Lung (tissue), 12 donors: ENCODE data around the gene ADAMTS17. TPM values are rescaled to one million over a fixed set of nuclear protein-coding genes. Genes with fewer than 3 reads are reported as not detected.

Experiments used
- ATAC-seq: fragments of 200-7000 bp; cut with Tn5 transposase; one replicate; pipeline ENCODE4 v1.9.1; 2020; ENCODE audit warnings: moderate number of reproducible peaks; ENCODE audit not compliant: insufficient read depth, low FRiP score
- DNase-seq, 3 donors: peaks; one replicate each; pipeline ENCODE4 v3.0.0-alpha.2; 2013 to 2017
- H3K27ac ChIP-seq, 2 donors: one replicate each; pipeline ENCODE4 v1.5.1; 2013; ENCODE audit warnings: mild to moderate bottlenecking in 2 of 2, moderate library complexity in 2 of 2, control low read depth in 1 of 2, inconsistent platforms in 1 of 2, low read depth in 1 of 2, low read length in 1 of 2
- H3K27me3 ChIP-seq, 3 donors: one replicate each; pipeline ENCODE4 v1.5.1; 2013; ENCODE audit warnings: low read length in 2 of 3; ENCODE audit not compliant: control insufficient read depth in 3 of 3, insufficient read depth in 3 of 3
- H3K36me3 ChIP-seq, 4 donors: one replicate each; pipeline ENCODE4 v1.5.1; 2013; ENCODE audit warnings: low read length in 4 of 4, mild to moderate bottlenecking in 1 of 4, moderate library complexity in 1 of 4; ENCODE audit not compliant: control insufficient read depth in 4 of 4, insufficient read depth in 4 of 4
- H3K4me1 ChIP-seq, 5 donors: one replicate each; pipeline ENCODE4 v1.5.1; 2013; ENCODE audit warnings: low read length in 5 of 5, mild to moderate bottlenecking in 2 of 5, moderate library complexity in 1 of 5; ENCODE audit not compliant: control insufficient read depth in 5 of 5, insufficient read depth in 5 of 5
- H3K4me3 ChIP-seq: one replicate; pipeline ENCODE4 v1.5.1; 2013; ENCODE audit warnings: mild to moderate bottlenecking, control low read depth, moderate library complexity
- H3K9ac ChIP-seq, 2 donors: one replicate each; pipeline ENCODE4 v1.5.1; 2013; ENCODE audit warnings: low read length in 2 of 2, control low read depth in 1 of 2; ENCODE audit not compliant: insufficient read depth in 1 of 2
- H3K9me3 ChIP-seq, 4 donors: one replicate each; pipeline ENCODE4 v1.5.1; 2013; ENCODE audit warnings: low read length in 3 of 4, mild to moderate bottlenecking in 1 of 4, moderate library complexity in 1 of 4; ENCODE audit not compliant: control insufficient read depth in 4 of 4, insufficient read depth in 3 of 4
- WGBS, 2 donors: extraction: QIAGEN DNeasy Blood & Tissue Kit; methylation state at CpG; one replicate each; pipeline ENCODE4 v1.1.7; 2013; 5-methylcytosine and 5-hydroxymethylcytosine counted together
- polyA plus RNA-seq, 2 donors: library from polyadenylated mRNA; stranded (reverse); fragments of 200-250 nt; gene quantifications; one replicate each; pipeline ENCODE4 v1.2.1, GENCODE V29; 2013
- total RNA-seq, 2 donors: library from RNA; depleted of rRNA in 1 of 2; stranded (reverse); fragments of >200 nt in 1 of 2; gene quantifications; one replicate each; pipeline ENCODE4 v1.2.1, GENCODE V29; 2014 to 2021
- TF ChIP-seq, protein P1 (sequence below): IDR thresholded peaks from 2 replicates; pipeline ENCODE4 v1.5.1; 2012; ENCODE audit warnings: mild to moderate bottlenecking; ENCODE audit errors: control extremely low read depth, extremely low read depth
- donor health status: control.
- donor health status: control.
- donor health status: Bipolar disorder and iron deficiency.
- donor health status: healthy.
- donor health status: DM: yes; HTN: yes; CAD: no.

The ADAMTS17 gene
- total and polyA plus RNA-seq, 4 donors, result 0.47 to 6.6 (median 2.2) TPM

- WGBS, 2 donors, result 83 to 94% methylated on average over 9 of the region's 9 CpGs
- peaks cover 0 to 2% (median 0%) of the 10 kb centered on the region in 4 donors for H3K9me3 ChIP-seq
- ATAC-seq, result no peak
- no peak overlapping the region for H3K27ac ChIP-seq
- H3K9ac ChIP-seq, result no peak overlapping the region
- peaks cover 0 to 4% (median 0%) of the 10 kb centered on the region in 5 donors for H3K4me1 ChIP-seq
- no peaks in the 10 kb centered on the region for H3K27me3 ChIP-seq
- TF ChIP-seq, protein P1, sequence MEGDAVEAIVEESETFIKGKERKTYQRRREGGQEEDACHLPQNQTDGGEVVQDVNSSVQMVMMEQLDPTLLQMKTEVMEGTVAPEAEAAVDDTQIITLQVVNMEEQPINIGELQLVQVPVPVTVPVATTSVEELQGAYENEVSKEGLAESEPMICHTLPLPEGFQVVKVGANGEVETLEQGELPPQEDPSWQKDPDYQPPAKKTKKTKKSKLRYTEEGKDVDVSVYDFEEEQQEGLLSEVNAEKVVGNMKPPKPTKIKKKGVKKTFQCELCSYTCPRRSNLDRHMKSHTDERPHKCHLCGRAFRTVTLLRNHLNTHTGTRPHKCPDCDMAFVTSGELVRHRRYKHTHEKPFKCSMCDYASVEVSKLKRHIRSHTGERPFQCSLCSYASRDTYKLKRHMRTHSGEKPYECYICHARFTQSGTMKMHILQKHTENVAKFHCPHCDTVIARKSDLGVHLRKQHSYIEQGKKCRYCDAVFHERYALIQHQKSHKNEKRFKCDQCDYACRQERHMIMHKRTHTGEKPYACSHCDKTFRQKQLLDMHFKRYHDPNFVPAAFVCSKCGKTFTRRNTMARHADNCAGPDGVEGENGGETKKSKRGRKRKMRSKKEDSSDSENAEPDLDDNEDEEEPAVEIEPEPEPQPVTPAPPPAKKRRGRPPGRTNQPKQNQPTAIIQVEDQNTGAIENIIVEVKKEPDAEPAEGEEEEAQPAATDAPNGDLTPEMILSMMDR, result no peak
- H3K36me3 ChIP-seq, result peaks cover 0 to 2% (median 0%) of the 10 kb centered on the region in 4 donors
- no peak for DNase-seq
- no peak overlapping the region for H3K4me3 ChIP-seq
Measured at GRCh38 chr15:99989095-99989494, 352.7 kb downstream of the ADAMTS17 start.

DNA sequence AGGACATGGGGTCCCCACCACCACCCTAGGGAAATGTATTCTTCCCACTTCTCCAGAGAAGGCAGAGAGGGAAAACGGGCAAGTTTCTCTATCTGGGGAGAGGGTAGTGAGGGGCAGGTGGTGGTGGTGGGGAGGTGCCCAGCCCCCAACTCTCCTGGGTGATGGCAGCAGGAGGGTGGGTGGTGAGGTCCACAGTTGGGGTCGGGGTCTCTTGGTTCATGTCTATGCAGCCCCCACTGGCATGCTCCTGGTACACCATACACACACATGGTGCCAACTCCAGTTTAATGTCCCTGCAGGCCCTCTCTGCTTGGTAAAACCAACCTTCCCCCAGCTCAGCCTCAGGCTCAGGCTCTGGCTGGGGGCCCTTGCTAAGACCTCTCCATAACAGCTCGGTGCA, 354.1 kb downstream of the ADAMTS17 start:
- H3K9me3 ChIP-seq, result peaks cover 0 to 2% (median 0%) of the 10 kb centered on the region in 4 donors
- peaks cover 0 to 1% (median 0%) of the 10 kb centered on the region in 4 donors for H3K36me3 ChIP-seq
- TF ChIP-seq, protein P1, result no peak
- no peak overlapping the region for H3K9ac ChIP-seq
- H3K27me3 ChIP-seq, result no peaks in the 10 kb centered on the region
- WGBS, 2 donors, result 94 to 98% methylated on average over 3 of the region's 3 CpGs
- H3K4me3 ChIP-seq, result no peak overlapping the region
- no peak overlapping the region for H3K27ac ChIP-seq
- DNase-seq, result no peak
- ATAC-seq, result no peak
- H3K4me1 ChIP-seq, result peaks cover 0 to 17% (median 9%) of the 10 kb centered on the region in 5 donors

- H3K4me3 ChIP-seq, result no peak overlapping the region
- DNase-seq, result no peak
- 86 to 91% methylated on average over 5 of the region's 5 CpGs for WGBS, 2 donors
- TF ChIP-seq, protein P1, result no peak
- peaks cover 0 to 4% (median 0%) of the 10 kb centered on the region in 4 donors for H3K9me3 ChIP-seq
- no peak overlapping the region for H3K27ac ChIP-seq
- no peaks in the 10 kb centered on the region for H3K36me3 ChIP-seq
- no peak for ATAC-seq
- H3K9ac ChIP-seq, result no peak overlapping the region
- H3K4me1 ChIP-seq, result peaks cover 0 to 17% (median 9%) of the 10 kb centered on the region in 5 donors
- H3K27me3 ChIP-seq, result no peaks in the 10 kb centered on the region
Measured at GRCh38 chr15:99987119-99987506, 354.7 kb downstream of the ADAMTS17 start.
